Endothelial cell (in vitro differentiated cells): ENCODE data around the gene C11orf58. TPM values are rescaled to one million over a fixed set of nuclear protein-coding genes. Genes with fewer than 3 reads are reported as not detected.

Experiments used
- DNase-seq: peaks from one replicate; pipeline ENCODE4 v3.0.0; 2021; ENCODE audit warnings: low spot score
- H3K27ac Mint-ChIP-seq: one replicate; pipeline ENCODE4 v1.8.0; 2021; ENCODE audit warnings: mixed read lengths, inconsistent platforms; ENCODE audit not compliant: unreplicated experiment
- H3K27me3 Mint-ChIP-seq: one replicate; pipeline ENCODE4 v1.8.0; 2021; ENCODE audit warnings: mild to moderate bottlenecking, moderate library complexity, mixed read lengths, inconsistent platforms; ENCODE audit not compliant: unreplicated experiment
- H3K36me3 Mint-ChIP-seq: one replicate; pipeline ENCODE4 v1.8.0; 2021; ENCODE audit warnings: mild to moderate bottlenecking, low read depth, mixed read lengths, inconsistent platforms; ENCODE audit not compliant: unreplicated experiment
- H3K4me1 Mint-ChIP-seq: one replicate; pipeline ENCODE4 v1.8.0; 2021; ENCODE audit warnings: mild to moderate bottlenecking, mixed read lengths, inconsistent platforms; ENCODE audit not compliant: unreplicated experiment
- H3K4me3 Mint-ChIP-seq: one replicate; pipeline ENCODE4 v1.8.0; 2021; ENCODE audit warnings: mild to moderate bottlenecking, mixed read lengths, inconsistent platforms; ENCODE audit not compliant: unreplicated experiment
- H3K9me3 Mint-ChIP-seq: one replicate; pipeline ENCODE4 v1.8.0; 2021; ENCODE audit warnings: mixed read lengths, inconsistent platforms; ENCODE audit not compliant: unreplicated experiment
- CTCF ChIP-seq: fragments of 200-600 bp; sonication (generic); IDR thresholded peaks from one replicate; pipeline ENCODE4 v1.5.0; 2021; ENCODE audit warnings: antibody characterized with exemption; ENCODE audit not compliant: unreplicated experiment
- total RNA-seq: library from RNA; stranded (reverse); fragmentation: NEBNext Ultra II Directional; extraction: Animal tissue kit (Norgen Biotek cat#: 25700); gene quantifications from one replicate; pipeline ENCODE4 v1.2.1, GENCODE V29; 2021; ENCODE audit not compliant: unreplicated experiment

Gene C11orf58
- total RNA-seq, 1 donor from 2014 or later: 125 TPM

DNA sequence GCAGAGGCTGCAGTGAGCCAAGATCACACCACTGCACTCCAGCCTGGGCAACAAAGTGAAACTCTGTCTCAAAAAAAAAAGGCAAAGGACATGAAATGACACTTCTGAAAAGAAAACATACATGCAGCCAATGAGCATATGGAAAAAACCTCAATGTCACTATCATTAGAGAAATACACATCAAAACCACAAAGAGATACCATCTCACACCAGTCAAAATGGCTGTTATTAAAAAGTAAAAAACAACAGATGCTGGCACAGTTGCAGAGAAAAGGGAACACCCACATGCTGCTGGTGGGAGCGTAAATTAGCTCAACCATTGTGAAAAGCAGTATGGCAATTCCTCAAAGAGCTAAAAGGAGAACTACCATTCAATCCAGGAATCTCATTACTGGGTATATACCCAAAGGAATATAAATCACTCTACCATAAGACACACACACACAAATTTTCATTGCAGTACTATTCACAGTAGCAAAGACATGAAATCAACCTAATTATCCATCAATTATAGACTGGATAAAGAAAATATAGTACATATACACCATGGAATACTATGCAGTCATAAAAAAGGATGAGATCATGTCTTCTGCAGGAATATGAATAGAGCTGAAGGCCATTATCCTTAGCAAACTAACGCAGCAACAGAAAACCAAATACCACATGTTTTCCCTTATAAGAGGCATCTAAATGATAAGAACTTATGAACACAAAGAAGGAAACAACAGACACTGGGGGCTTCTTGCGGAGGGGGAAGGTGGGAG lies 15.7 kb upstream of the C11orf58 start:
- H3K36me3 Mint-ChIP-seq: no peaks in the 10 kb centered on the region
- no peak overlapping the region for H3K4me3 Mint-ChIP-seq
- peaks cover under 1% of the 10 kb centered on the region for H3K4me1 Mint-ChIP-seq
- no peak for TF ChIP-seq CTCF
- no peaks in the 10 kb centered on the region for H3K27me3 Mint-ChIP-seq
- H3K9me3 Mint-ChIP-seq: no peaks in the 10 kb centered on the region
- no peak for DNase-seq
- H3K27ac Mint-ChIP-seq: no peak overlapping the region

DNA sequence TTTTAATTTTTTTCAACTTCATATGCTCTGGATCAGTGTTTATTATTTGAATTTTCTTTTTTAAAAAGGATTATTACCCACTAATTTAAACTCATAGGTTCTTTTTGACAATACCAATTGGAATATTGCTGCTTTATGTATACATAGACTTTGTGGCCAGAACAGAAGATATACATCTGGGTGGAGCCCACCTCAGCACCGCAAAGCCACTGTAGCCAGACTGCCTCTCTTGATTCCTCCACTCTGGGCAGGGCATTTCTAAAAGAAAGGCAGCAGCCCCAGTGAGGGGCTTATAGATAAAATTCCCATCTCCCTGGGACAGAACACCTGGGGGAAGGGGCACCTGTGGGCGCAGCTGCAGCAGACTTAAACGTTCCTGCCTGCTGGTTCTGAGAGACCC lies 10.6 kb upstream of the C11orf58 start:
- Mint-ChIP-seq H3K27me3 (peaks cover 2% of the 10 kb centered on the region), H3K9me3 (no peaks in the 10 kb centered on the region), H3K4me3 (no peak overlapping the region), H3K27ac (no peak overlapping the region), H3K36me3 (no peaks in the 10 kb centered on the region), H3K4me1 (no peaks in the 10 kb centered on the region)
- TF ChIP-seq CTCF: no peak
- no peak for DNase-seq

DNA sequence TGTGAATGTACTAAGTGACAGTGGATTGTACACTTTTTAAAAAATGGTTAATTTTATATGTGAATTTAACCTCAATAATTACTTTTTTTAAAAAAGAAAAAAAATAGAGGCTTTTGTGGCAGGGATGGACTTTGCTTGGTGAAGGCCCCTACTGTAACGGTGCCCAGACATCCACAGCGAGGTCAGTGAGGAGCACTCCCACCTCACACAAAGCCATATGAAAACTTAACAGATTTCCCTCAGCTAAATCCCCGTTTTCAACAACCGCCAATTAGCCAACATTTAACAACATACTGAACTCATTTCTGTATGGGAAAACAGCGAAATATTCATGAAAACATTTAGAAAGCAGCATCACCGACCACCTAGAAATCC lies 642 bp upstream of the C11orf58 start:
- Mint-ChIP-seq H3K36me3 (peaks cover 6% of the 10 kb centered on the region), H3K27ac (no peak overlapping the region), H3K9me3 (no peaks in the 10 kb centered on the region), H3K27me3 (peaks cover 4% of the 10 kb centered on the region), H3K4me1 (peaks cover 7% of the 10 kb centered on the region), H3K4me3 (peak overlapping the region; percentile 75)
- no peak for DNase-seq
- TF ChIP-seq CTCF: no peak

GRCh38 chr11:16738947-16739815 lies 734 bp downstream of the C11orf58 start:
- peaks cover 4% of the 10 kb centered on the region for H3K27me3 Mint-ChIP-seq
- H3K9me3 Mint-ChIP-seq: no peaks in the 10 kb centered on the region
- H3K4me1 Mint-ChIP-seq: peaks cover 7% of the 10 kb centered on the region
- peaks cover 6% of the 10 kb centered on the region for H3K36me3 Mint-ChIP-seq
- no peak for TF ChIP-seq CTCF
- DNase-seq: no peak
- H3K4me3 Mint-ChIP-seq: no peak overlapping the region
- H3K27ac Mint-ChIP-seq: no peak overlapping the region

DNA sequence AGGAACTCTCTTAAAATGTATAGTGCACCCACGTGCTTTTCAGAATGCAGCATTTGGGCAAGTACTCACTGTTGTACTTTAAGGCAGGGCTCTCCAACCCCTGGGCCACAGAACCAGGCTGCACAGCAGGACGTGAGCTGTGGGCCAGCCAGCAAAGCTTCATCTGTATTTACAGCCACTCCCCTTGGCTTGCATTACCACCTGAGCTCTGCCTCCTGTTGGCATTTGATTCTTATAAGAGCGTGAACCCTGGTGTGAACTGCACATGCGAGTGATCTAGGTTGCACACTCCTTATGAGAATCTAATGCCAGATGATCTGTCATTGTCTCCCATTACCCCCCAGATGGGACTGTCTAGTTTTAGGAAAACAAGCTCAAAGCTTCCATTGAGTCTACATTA lies 3.0 kb downstream of the C11orf58 start:
- no peak for TF ChIP-seq CTCF
- Mint-ChIP-seq H3K4me3 (no peak overlapping the region), H3K9me3 (no peaks in the 10 kb centered on the region), H3K4me1 (peaks cover 7% of the 10 kb centered on the region), H3K36me3 (peaks cover 15% of the 10 kb centered on the region), H3K27me3 (peaks cover 2% of the 10 kb centered on the region), H3K27ac (no peak overlapping the region)
- no peak for DNase-seq
